BE2C (cell line): ENCODE data around the gene GNPDA1.

Experiments
- DNase-seq: peaks from one replicate; pipeline ENCODE4 v3.0.0-alpha.2; 2020
- H3K27me3 ChIP-seq: fragments of 250-450 bp; sonication (Bioruptor Pico); 2 replicates; pipeline ENCODE4 v1.5.1; 2020; ENCODE audit warnings: mild to moderate bottlenecking
- H3K36me3 ChIP-seq: fragments of 250-450 bp; sonication (Bioruptor Pico); 2 replicates; pipeline ENCODE4 v1.5.1; 2020; ENCODE audit warnings: mild to moderate bottlenecking
- H3K4me1 ChIP-seq: fragments of 250-450 bp; sonication (Bioruptor Pico); 2 replicates; pipeline ENCODE4 v1.5.1; 2020
- H3K4me3 ChIP-seq: 2 replicates; pipeline ENCODE4 v1.5.1; 2011; ENCODE audit warnings: low read depth, low read length
- H3K9me3 ChIP-seq: fragments of 250-450 bp; sonication (Bioruptor Pico); 2 replicates; pipeline ENCODE4 v1.5.1; 2020
- TF ChIP-seq, protein P1 (sequence below): IDR thresholded peaks from 2 replicates; pipeline ENCODE4 v1.5.1; 2012; ENCODE audit warnings: mild to moderate bottlenecking, low read depth, low read length

GNPDA1 gene

DNA sequence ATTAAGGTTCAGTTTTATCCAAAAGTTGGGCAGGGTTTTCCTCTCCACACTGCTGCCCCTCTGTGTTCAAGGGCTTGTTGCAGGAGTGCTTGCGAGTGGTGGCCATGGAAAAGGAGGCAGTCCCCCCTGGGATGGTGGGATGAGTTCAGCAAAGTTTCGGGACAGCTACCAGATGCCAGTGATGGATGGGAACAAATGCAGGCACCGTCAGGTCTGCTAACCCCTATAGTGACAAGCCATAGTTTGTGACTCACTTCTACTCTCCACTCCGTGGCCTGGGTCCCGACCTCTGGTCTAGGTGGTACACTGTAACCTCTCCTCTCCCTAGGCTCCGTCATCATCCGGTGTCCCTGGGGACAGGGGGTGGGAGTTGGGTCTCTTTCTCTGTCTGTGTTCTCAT lies 47.8 kb downstream of the GNPDA1 start:
- TF ChIP-seq, protein P1, sequence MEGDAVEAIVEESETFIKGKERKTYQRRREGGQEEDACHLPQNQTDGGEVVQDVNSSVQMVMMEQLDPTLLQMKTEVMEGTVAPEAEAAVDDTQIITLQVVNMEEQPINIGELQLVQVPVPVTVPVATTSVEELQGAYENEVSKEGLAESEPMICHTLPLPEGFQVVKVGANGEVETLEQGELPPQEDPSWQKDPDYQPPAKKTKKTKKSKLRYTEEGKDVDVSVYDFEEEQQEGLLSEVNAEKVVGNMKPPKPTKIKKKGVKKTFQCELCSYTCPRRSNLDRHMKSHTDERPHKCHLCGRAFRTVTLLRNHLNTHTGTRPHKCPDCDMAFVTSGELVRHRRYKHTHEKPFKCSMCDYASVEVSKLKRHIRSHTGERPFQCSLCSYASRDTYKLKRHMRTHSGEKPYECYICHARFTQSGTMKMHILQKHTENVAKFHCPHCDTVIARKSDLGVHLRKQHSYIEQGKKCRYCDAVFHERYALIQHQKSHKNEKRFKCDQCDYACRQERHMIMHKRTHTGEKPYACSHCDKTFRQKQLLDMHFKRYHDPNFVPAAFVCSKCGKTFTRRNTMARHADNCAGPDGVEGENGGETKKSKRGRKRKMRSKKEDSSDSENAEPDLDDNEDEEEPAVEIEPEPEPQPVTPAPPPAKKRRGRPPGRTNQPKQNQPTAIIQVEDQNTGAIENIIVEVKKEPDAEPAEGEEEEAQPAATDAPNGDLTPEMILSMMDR: no peak
- Histone ChIP-seq H3K9me3 (no peaks in the 10 kb centered on the region), H3K4me1 (peaks cover 10% of the 10 kb centered on the region), H3K4me3 (no peak overlapping the region), H3K27me3 (no peaks in the 10 kb centered on the region), H3K36me3 (no peaks in the 10 kb centered on the region)
- peak; percentile 43 for DNase-seq

DNA sequence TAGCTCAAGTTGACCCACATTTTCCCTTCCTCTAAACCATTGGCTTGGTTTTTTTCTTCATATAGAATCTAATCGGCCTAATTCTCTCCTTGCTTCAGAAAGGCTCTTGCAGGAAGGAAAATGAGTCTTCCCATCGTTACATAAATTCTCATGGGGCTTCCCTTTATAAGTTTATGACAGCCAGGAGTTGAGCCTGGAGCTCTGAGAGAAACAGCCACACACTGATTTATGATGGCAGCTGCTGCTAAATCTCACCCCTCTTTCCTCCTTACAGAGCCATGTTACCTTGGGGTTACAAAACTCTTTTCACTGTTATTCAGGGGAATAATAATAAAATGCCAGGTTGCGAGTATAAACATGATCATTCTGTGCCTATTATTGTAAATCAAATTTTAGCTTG lies 49.1 kb downstream of the GNPDA1 start:
- TF ChIP-seq, protein P1: no peak
- H3K27me3 ChIP-seq: no peaks in the 10 kb centered on the region
- no peaks in the 10 kb centered on the region for H3K9me3 ChIP-seq
- DNase-seq: no peak
- peaks cover 9% of the 10 kb centered on the region for H3K4me1 ChIP-seq
- no peaks in the 10 kb centered on the region for H3K36me3 ChIP-seq
- H3K4me3 ChIP-seq: no peak overlapping the region

DNA sequence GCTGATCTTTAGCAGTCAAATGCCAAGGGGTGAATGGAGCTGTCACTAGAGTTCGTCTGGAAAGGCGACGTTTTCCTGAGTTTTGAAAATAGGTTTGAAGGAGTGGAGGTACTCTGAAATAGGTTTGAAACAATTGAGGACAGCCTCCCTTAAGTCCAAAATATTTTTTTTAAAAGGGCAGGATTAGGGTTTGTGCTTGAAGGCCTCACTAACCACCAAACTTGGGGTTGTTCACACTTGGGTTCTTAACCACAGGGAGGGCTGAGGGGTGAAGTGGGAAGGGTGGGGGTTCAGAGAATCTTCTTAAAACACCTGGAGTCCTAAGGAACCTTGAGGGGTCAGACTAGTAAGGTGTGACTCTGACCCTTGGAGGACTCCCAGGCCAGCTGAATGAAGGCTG lies 51.4 kb downstream of the GNPDA1 start:
- Histone ChIP-seq H3K9me3 (no peaks in the 10 kb centered on the region), H3K27me3 (no peaks in the 10 kb centered on the region), H3K4me1 (peaks cover 14% of the 10 kb centered on the region), H3K4me3 (no peak overlapping the region), H3K36me3 (no peaks in the 10 kb centered on the region)
- no peak for DNase-seq
- TF ChIP-seq, protein P1: no peak

DNA sequence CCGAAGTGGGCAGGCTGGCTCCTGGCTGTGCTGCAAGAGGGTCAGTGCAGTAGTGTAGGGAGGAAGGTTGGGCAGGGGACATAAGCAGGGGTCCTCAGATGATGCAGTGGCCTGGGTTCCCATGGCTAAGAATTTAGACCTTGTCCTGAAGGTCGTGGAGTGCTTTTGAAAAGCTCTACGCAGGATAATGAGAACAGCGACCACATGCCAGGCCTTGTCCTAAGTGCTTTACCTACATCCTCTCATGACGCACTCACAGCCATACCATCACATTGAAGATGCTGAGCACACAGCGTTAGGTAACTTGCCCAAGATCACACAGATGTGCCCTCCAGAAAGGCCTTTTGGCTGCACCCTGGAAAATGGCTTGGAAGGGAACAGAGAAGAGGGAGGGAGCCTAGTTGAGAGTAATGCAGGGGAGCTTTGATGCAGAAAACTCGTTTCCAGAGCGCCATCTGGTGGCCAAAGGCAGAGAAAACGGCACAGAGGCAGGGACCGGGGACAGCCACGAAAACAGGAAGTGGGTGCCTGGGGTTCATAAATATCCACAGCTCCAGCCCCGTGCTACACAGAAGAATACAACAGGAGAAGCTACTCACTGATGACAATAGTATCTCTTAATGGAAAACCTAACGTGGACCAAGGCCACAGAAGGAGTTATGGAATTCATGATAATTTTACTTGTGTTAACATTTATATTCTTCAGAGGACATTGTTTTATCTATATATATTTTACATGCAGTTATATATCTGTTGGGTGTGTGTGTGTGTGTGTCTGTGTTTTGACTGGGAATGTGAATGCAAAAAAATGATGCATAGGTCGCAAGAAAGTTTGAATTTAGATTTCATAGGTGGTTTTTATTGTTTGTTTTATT lies 52.1 kb downstream of the GNPDA1 start:
- Histone ChIP-seq H3K4me3 (no peak overlapping the region), H3K4me1 (peaks cover 14% of the 10 kb centered on the region), H3K27me3 (no peaks in the 10 kb centered on the region), H3K9me3 (no peaks in the 10 kb centered on the region), H3K36me3 (no peaks in the 10 kb centered on the region)
- TF ChIP-seq, protein P1: peak; percentile 96
- DNase-seq: peak; percentile 89

DNA sequence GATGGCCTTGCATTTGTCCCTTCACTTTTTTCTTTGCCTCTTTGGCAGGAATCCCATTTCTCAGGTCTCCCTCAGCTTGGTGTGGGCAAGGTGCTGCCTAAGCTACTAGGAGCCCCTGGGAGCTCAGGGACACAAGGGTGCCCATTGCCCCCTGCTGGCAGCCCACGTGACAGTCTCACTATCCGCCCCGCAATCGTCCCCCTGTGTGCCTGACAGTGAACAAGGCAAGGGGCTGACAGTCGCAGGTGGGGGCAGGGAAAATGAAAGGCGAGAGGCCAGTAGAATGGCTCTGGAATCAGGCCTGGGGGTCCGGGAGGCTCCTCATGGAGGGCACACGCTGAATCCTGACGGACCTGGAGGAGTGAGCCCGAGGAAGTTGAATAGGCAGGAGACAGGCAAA lies 52.8 kb downstream of the GNPDA1 start:
- no peaks in the 10 kb centered on the region for H3K9me3 ChIP-seq
- peak; percentile 62 for DNase-seq
- H3K27me3 ChIP-seq: no peaks in the 10 kb centered on the region
- H3K36me3 ChIP-seq: no peaks in the 10 kb centered on the region
- TF ChIP-seq, protein P1: peak; percentile 56
- H3K4me1 ChIP-seq: peaks cover 11% of the 10 kb centered on the region
- H3K4me3 ChIP-seq: no peak overlapping the region

DNA sequence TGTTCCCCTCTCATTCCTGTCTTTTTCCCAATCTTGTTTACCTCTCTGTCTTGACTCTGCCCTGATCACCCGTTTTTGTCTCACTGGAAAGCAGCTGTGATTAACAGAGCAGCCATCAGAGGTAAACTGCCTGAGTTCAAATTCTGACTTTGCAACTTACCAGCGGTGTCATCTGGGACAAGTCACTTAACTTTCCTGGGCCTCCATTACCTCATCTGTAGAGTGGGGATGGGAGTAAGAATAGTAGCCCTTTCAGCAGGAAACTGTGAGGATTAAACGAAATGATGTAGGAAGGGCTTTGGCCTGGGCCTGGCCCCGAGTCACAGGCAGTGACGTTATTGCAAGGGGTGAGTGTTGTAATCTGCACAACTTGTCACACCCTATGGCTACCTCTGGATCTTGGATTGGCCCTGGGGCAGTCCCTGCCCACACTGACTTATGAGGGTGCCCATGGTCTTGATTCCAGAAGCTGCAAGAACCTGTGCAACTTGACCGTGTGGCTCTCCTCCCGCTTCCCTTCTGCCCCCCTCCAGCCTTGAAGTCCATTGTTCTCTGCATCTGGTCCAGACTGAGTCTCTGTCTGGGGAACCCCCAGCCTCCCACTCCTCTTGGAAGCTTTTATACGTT lies 54.2 kb downstream of the GNPDA1 start:
- Histone ChIP-seq H3K4me1 (peaks cover 11% of the 10 kb centered on the region), H3K36me3 (no peaks in the 10 kb centered on the region), H3K27me3 (no peaks in the 10 kb centered on the region), H3K9me3 (no peaks in the 10 kb centered on the region), H3K4me3 (no peak overlapping the region)
- TF ChIP-seq, protein P1: no peak
- DNase-seq: no peak
